GM10847 (cell line): ENCODE results near the gene SUPT20HL2.

Experiments
- POLR2A ChIP-seq: IDR thresholded peaks from 2 replicates; pipeline ENCODE4 v1.6.1; 2011; ENCODE audit not compliant: insufficient read length; ENCODE audit errors: extremely low read depth

Gene SUPT20HL2

GRCh38 chrX:24314019-24314635 lies at the start of gene SUPT20HL2:
Gene SUPT20HL2 (minus strand): TSS chrX:24314069. CDS start chrX:24313315, 754 bp downstream.
- TF ChIP-seq POLR2A, result no peak

- TF ChIP-seq POLR2A, result no peak
These were observed 46.4 kb upstream of the SUPT20HL2 start, which contains the start of gene SUPT20HL1 for GRCh38 chrX:24360272-24360671. Gene SUPT20HL1 (plus strand): TSS chrX:24360639. CDS start chrX:24362761, 2,122 bp downstream.

- no peak for TF ChIP-seq POLR2A
These were observed 43.2 kb upstream of the SUPT20HL2 start for GRCh38 chrX:24357106-24357505.

GRCh38 chrX:24355095-24355494 lies 41.2 kb upstream of the SUPT20HL2 start:
- no peak for TF ChIP-seq POLR2A

GRCh38 chrX:24350217-24350616 lies 36.3 kb upstream of the SUPT20HL2 start:
- TF ChIP-seq POLR2A, result no peak

GRCh38 chrX:24347881-24348280 lies 34.0 kb upstream of the SUPT20HL2 start:
- TF ChIP-seq POLR2A, result no peak

- TF ChIP-seq POLR2A, result no peak
These were observed 29.9 kb upstream of the SUPT20HL2 start for GRCh38 chrX:24343719-24344118.

- no peak for TF ChIP-seq POLR2A
These were observed 27.9 kb upstream of the SUPT20HL2 start for GRCh38 chrX:24341795-24342194.

GRCh38 chrX:24340501-24340900 lies 26.6 kb upstream of the SUPT20HL2 start:
- no peak for TF ChIP-seq POLR2A

- TF ChIP-seq POLR2A, result no peak
These were observed 26.0 kb upstream of the SUPT20HL2 start for GRCh38 chrX:24339911-24340310.

GRCh38 chrX:24335871-24336270 lies 22.0 kb upstream of the SUPT20HL2 start:
- TF ChIP-seq POLR2A, result no peak

- TF ChIP-seq POLR2A, result no peak
These were observed 20.6 kb upstream of the SUPT20HL2 start for GRCh38 chrX:24334461-24334860.

GRCh38 chrX:24333371-24333770 lies 19.5 kb upstream of the SUPT20HL2 start:
- no peak for TF ChIP-seq POLR2A

- TF ChIP-seq POLR2A, result no peak
These were observed 19.0 kb upstream of the SUPT20HL2 start for GRCh38 chrX:24332878-24333277.

- TF ChIP-seq POLR2A, result no peak
These were observed 11.4 kb upstream of the SUPT20HL2 start for GRCh38 chrX:24325231-24325630.

- no peak for TF ChIP-seq POLR2A
These were observed 8.0 kb upstream of the SUPT20HL2 start for GRCh38 chrX:24321741-24322395.

- TF ChIP-seq POLR2A, result no peak
These were observed 3.7 kb upstream of the SUPT20HL2 start for GRCh38 chrX:24317567-24317966.

- TF ChIP-seq POLR2A, result no peak
These were observed 2.2 kb upstream of the SUPT20HL2 start for GRCh38 chrX:24316111-24316510.

GRCh38 chrX:24306440-24306839 lies 7.4 kb downstream of the SUPT20HL2 start:
- TF ChIP-seq POLR2A, result no peak
